IMR-90 (cell line): ENCODE results near the gene LINGO1. TPM values are rescaled to one million over a fixed set of nuclear protein-coding genes. Genes with fewer than 3 reads are reported as not detected.
A peak's percentile ranks its signal among the peaks of the same experiment; 100 is the strongest.

ENCODE experiments used
- ATAC-seq: fragments of 200-7000 bp; cut with Tn5 transposase; 2 replicates; pipeline ENCODE4 v1.9.1; 2020; ENCODE audit warnings: low read depth, mild to moderate bottlenecking, moderate library complexity
- BruUV-seq: library from RNA; stranded (reverse); fragments of 400-500 nt; replicated peaks from 2 replicates; lab custom pipeline; 2021; lab: Mats Ljungman, UMichigan
- CTCF ChIA-PET: fragments of 300-600 bp; formaldehyde crosslinking; extraction: SDS; loops from one replicate; lab custom pipeline; 2021; ENCODE audit warnings: antibody characterized with exemption; lab: Yijun Ruan, JAX
- POLR2A ChIA-PET: fragments of 300-600 bp; sonication (Branson Sonifier 250); formaldehyde crosslinking; loops from one replicate; lab custom pipeline; 2022; ENCODE audit warnings: antibody characterized with exemption; ENCODE audit not compliant: unreplicated experiment; lab: Charles Lee
- DNase-seq: peaks from one replicate; pipeline ENCODE4 v3.0.0; 2013
- H2AFZ ChIP-seq: replicated peaks from 2 replicates; pipeline ENCODE3; 2013; ENCODE audit warnings: low read length, mild to moderate bottlenecking; ENCODE audit not compliant: poor library complexity
- H2AK5ac ChIP-seq: 2 replicates; pipeline ENCODE4 v1.6.1; 2013; ENCODE audit warnings: low read depth, low read length, inconsistent platforms
- H2AK9ac ChIP-seq: replicated peaks from 2 replicates; pipeline ENCODE3; 2013; ENCODE audit warnings: mild to moderate bottlenecking, low read depth, low read length, moderate library complexity; ENCODE audit not compliant: poor library complexity
- H2BK120ac ChIP-seq: 2 replicates; pipeline ENCODE4 v1.6.1; 2013; ENCODE audit warnings: low read depth, low read length, inconsistent platforms
- H2BK15ac ChIP-seq: 3 replicates; pipeline ENCODE4 v1.6.1; 2013; ENCODE audit warnings: low read depth, low read length, inconsistent platforms
- H2BK20ac ChIP-seq: 2 replicates; pipeline ENCODE4 v1.6.1; 2013; ENCODE audit warnings: low read depth, mild to moderate bottlenecking, inconsistent platforms, low read length, moderate library complexity
- H2BK5ac ChIP-seq: 2 replicates; pipeline ENCODE4 v1.6.1; 2013; ENCODE audit warnings: mild to moderate bottlenecking, low read depth, low read length, inconsistent platforms; ENCODE audit not compliant: poor library complexity, severe bottlenecking
- H3K14ac ChIP-seq: replicated peaks from 2 replicates; pipeline ENCODE4 v1.6.1; 2013; ENCODE audit warnings: low read depth, low read length, inconsistent platforms
- H3K18ac ChIP-seq: 2 replicates; pipeline ENCODE4 v1.6.1; 2013; ENCODE audit warnings: low read depth, low read length, control low read depth
- H3K23ac ChIP-seq: 2 replicates; pipeline ENCODE4 v1.6.1; 2013; ENCODE audit warnings: low read depth, low read length, inconsistent platforms
- H3K27ac ChIP-seq: 2 replicates; pipeline ENCODE4 v1.5.1; 2013; ENCODE audit warnings: mild to moderate bottlenecking, control low read depth, low read length; ENCODE audit not compliant: insufficient read depth
- H3K27me3 ChIP-seq: 2 replicates; pipeline ENCODE4 v1.6.1; 2013; ENCODE audit warnings: low read length; ENCODE audit not compliant: control insufficient read depth, insufficient read depth
- H3K36me3 ChIP-seq: 2 replicates; pipeline ENCODE4 v1.6.1; 2013; ENCODE audit warnings: low read length, mixed read lengths; ENCODE audit not compliant: control insufficient read depth, insufficient read depth
- H3K4ac ChIP-seq: 2 replicates; pipeline ENCODE4 v1.6.1; 2013; ENCODE audit warnings: low read depth, low read length, inconsistent platforms
- H3K4me1 ChIP-seq: 2 replicates; pipeline ENCODE4 v1.6.1; 2013; ENCODE audit warnings: low read length, mixed read lengths; ENCODE audit not compliant: control insufficient read depth, insufficient read depth
- H3K4me2 ChIP-seq: 2 replicates; pipeline ENCODE4 v1.6.1; 2013; ENCODE audit warnings: low read depth, mild to moderate bottlenecking, control low read depth, low read length, moderate library complexity
- H3K4me3 ChIP-seq: 2 replicates; pipeline ENCODE4 v1.5.1; 2013; ENCODE audit warnings: low read depth, mild to moderate bottlenecking, control low read depth, low read length, moderate library complexity; ENCODE audit not compliant: insufficient read depth
- H3K56ac ChIP-seq: 2 replicates; pipeline ENCODE4 v1.6.1; 2013; ENCODE audit warnings: low read length, inconsistent platforms; ENCODE audit not compliant: insufficient read depth; ENCODE audit errors: extremely low read depth
- H3K79me1 ChIP-seq, 2 experiments: 2 replicates each; pipeline ENCODE4 v1.6.1; 2013; ENCODE audit warnings: low read length in 2 of 2, inconsistent platforms in 1 of 2, low read depth in 1 of 2
- H3K9ac ChIP-seq: 2 replicates; pipeline ENCODE4 v1.6.1; 2013; ENCODE audit warnings: low read depth, low read length, control low read depth
- H3K9me1 ChIP-seq: 2 replicates; pipeline ENCODE4 v1.6.1; 2013; ENCODE audit warnings: low read length, inconsistent platforms; ENCODE audit not compliant: insufficient read depth
- H3K9me3 ChIP-seq: 2 replicates; pipeline ENCODE4 v1.6.1; 2013; ENCODE audit warnings: low read length; ENCODE audit not compliant: control insufficient read depth, insufficient read depth
- H4K20me1 ChIP-seq: 2 replicates; pipeline ENCODE4 v1.6.1; 2013; ENCODE audit warnings: low read length, inconsistent platforms; ENCODE audit not compliant: insufficient read depth
- H4K5ac ChIP-seq: 2 replicates; pipeline ENCODE4 v1.6.1; 2013; ENCODE audit warnings: mild to moderate bottlenecking, low read depth, low read length, control low read depth
- H4K8ac ChIP-seq, 2 experiments: 2 replicates each; pipeline ENCODE4 v1.6.1; 2013; ENCODE audit warnings: low read depth in 2 of 2, low read length in 2 of 2, control low read depth in 1 of 2, inconsistent platforms in 1 of 2
- H4K91ac ChIP-seq: 2 replicates; pipeline ENCODE4 v1.6.1; 2013; ENCODE audit warnings: low read depth, low read length, inconsistent platforms; ENCODE audit not compliant: insufficient read depth
- BHLHE40 ChIP-seq: fragments of 150-350 bp; IDR thresholded peaks from 2 replicates; pipeline ENCODE4 v1.6.1; 2016; ENCODE audit warnings: mild to moderate bottlenecking, low read depth, low read length
- CEBPB ChIP-seq: IDR thresholded peaks from 2 replicates; pipeline ENCODE4 v1.6.1; 2012; ENCODE audit warnings: low read depth, low read length, improper control_type of control experiment
- CHD1 ChIP-seq: IDR thresholded peaks from 2 replicates; pipeline ENCODE4 v1.6.1; 2012; ENCODE audit warnings: low read depth, low read length, improper control_type of control experiment
- CTCF ChIP-seq: conservative IDR thresholded peaks from 2 replicates; pipeline ENCODE4 v1.5.1; 2012; ENCODE audit warnings: mild to moderate bottlenecking, low read depth, low read length, improper control_type of control experiment
- ELK1 ChIP-seq: fragments of 150-350 bp; IDR thresholded peaks from 2 replicates; pipeline ENCODE4 v1.6.1; 2016; ENCODE audit warnings: low read depth, mild to moderate bottlenecking, low read length, moderate library complexity, borderline replicate concordance
- FOS ChIP-seq: fragments of 150-350 bp; IDR thresholded peaks from 2 replicates; pipeline ENCODE4 v1.6.1; 2016; ENCODE audit warnings: low read depth, low read length
- MAZ ChIP-seq: IDR thresholded peaks from 2 replicates; pipeline ENCODE4 v1.6.1; 2012; ENCODE audit warnings: low read depth, mild to moderate bottlenecking, low read length, improper control_type of control experiment, moderate library complexity, borderline replicate concordance
- MXI1 ChIP-seq: IDR thresholded peaks from 2 replicates; pipeline ENCODE4 v1.6.1; 2012; ENCODE audit warnings: low read depth, mild to moderate bottlenecking, low read length, moderate library complexity, borderline replicate concordance
- NFE2L2 ChIP-seq: fragments of 150-350 bp; IDR thresholded peaks from 2 replicates; pipeline ENCODE4 v1.6.1; 2016; ENCODE audit warnings: low read depth, mild to moderate bottlenecking, low read length
- POLR2A ChIP-seq: IDR thresholded peaks from 2 replicates; pipeline ENCODE4 v1.6.1; 2012; ENCODE audit warnings: mild to moderate bottlenecking, low read depth, low read length
- RAD21 ChIP-seq: IDR thresholded peaks from 2 replicates; pipeline ENCODE4 v1.6.1; 2012; ENCODE audit warnings: low read length, improper control_type of control experiment
- RFX5 ChIP-seq: IDR thresholded peaks from 2 replicates; pipeline ENCODE4 v1.8.0; 2012; ENCODE audit warnings: low read depth, mild to moderate bottlenecking, low read length, moderate library complexity
- SMC3 ChIP-seq: fragments of 150-350 bp; IDR thresholded peaks from 2 replicates; pipeline ENCODE4 v1.6.1; 2016; ENCODE audit warnings: low read depth, mild to moderate bottlenecking, antibody characterized with exemption, low read length, moderate library complexity
- USF2 ChIP-seq: fragments of 150-350 bp; IDR thresholded peaks from 2 replicates; pipeline ENCODE4 v1.6.1; 2017; ENCODE audit warnings: mild to moderate bottlenecking, antibody characterized with exemption, low read length, low read depth
- WGBS, 2 experiments: methylation state at CpG; one replicate each; pipeline versions ENCODE4 v1.1.5 to v1.1.7; 2013; ENCODE audit warnings: missing lambda C conversion rate in 2 of 2; ENCODE audit not compliant: insufficient read length in 1 of 2; ENCODE audit errors: extremely low coverage in 2 of 2; 5-methylcytosine and 5-hydroxymethylcytosine counted together
- dilution Hi-C: fragments of 300-500 bp; cut with HindIII; formaldehyde crosslinking; loops from one replicate; pipeline ENCODE4 v1.14.3; 2018; ENCODE audit warnings: low sequenced_read_pairs; ENCODE audit not compliant: unreplicated experiment
- in situ Hi-C: fragments of 300-500 bp; cut with MboI; formaldehyde crosslinking; loops from 3 replicates; pipeline ENCODE4 v1.14.3; 2019; ENCODE audit warnings: low sequenced_read_pairs, inconsistent platforms, mixed read lengths
- intact Hi-C: fragments of 100-400 bp; cut with micrococcal nuclease; formaldehyde crosslinking; loops from 2 replicates; pipeline ENCODE4 v1.10.0; 2022
- polyA plus RNA-seq, 3 experiments: library from polyadenylated mRNA; depleted of rRNA; stranded (reverse); fragments of >200 nt; gene quantifications; 2 replicates each; pipeline ENCODE4 v1.2.3, GENCODE V29; 2012; ENCODE audit warnings: low replicate concordance in 1 of 3
- total RNA-seq: library from RNA; depleted of rRNA; stranded (reverse); fragments of >200 nt; gene quantifications from 2 replicates; pipeline ENCODE4 v1.2.3, GENCODE V29; 2012

LINGO1 gene
- total and polyA plus RNA-seq, 2 of the 4 experiments (the other 2 are of a cell fraction) = 0.05 TPM; not detected in 1

- dilution Hi-C loops (no loop called here), in situ Hi-C loops (no loop called here), intact Hi-C loops (no loop called here)
- Histone ChIP-seq H3K9me1 (no peaks in the 10 kb centered on the region), H4K8ac (no peak overlapping the region), H3K18ac (no peak overlapping the region), H2AK9ac (no peak overlapping the region), H3K9ac (no peak overlapping the region), H2AFZ (no peak overlapping the region), H3K4ac (no peak overlapping the region), H3K56ac (no peak overlapping the region), H4K20me1 (no peaks in the 10 kb centered on the region), H3K14ac (no peak overlapping the region), H3K27ac (no peak overlapping the region), H2BK15ac (no peak overlapping the region), H3K79me1 (no peaks in the 10 kb centered on the region), H4K91ac (no peak overlapping the region), H3K9me3 (no peaks in the 10 kb centered on the region), H2BK120ac (no peak overlapping the region), H2AK5ac (no peak overlapping the region), H4K5ac (no peak overlapping the region), H3K4me3 (no peak overlapping the region), H3K23ac (no peak overlapping the region), H3K4me1 (peaks cover 6% of the 10 kb centered on the region; the same call in 1 of the 2 replicates), H2BK5ac (no peak overlapping the region), H2BK20ac (no peak overlapping the region), H3K36me3 (no peaks in the 10 kb centered on the region), H3K27me3 (peaks cover 29% of the 10 kb centered on the region), H3K4me2 (no peak overlapping the region)
- DNase-seq (no peak), ATAC-seq (peak; percentile 10)
- POLR2A ChIA-PET = no interaction called here
- no TSS peak for BruUV-seq
- WGBS, 2 experiments = 96% methylated on average over 3 of the region's 14 CpGs; no CpG with 5 or more reads in 1 of the 2 experiments
- CTCF ChIA-PET = no interaction called here
- TF ChIP-seq USF2 = no peak
- TF ChIP-seq NFE2L2 = no peak
- TF ChIP-seq ELK1 = no peak
- TF ChIP-seq SMC3 = no peak
- no peak for TF ChIP-seq POLR2A
- no peak for TF ChIP-seq RAD21
- no peak for TF ChIP-seq CHD1
- TF ChIP-seq FOS = no peak
- no peak for TF ChIP-seq BHLHE40
- no peak for TF ChIP-seq CTCF
- no peak for TF ChIP-seq RFX5
- no peak for TF ChIP-seq MXI1
- no peak for TF ChIP-seq MAZ
- no peak for TF ChIP-seq CEBPB
These were observed 64.4 kb downstream of the LINGO1 start for GRCh38 chr15:77568014-77568972.
